Metanephros (tissue), 1 donor: ENCODE results near the gene GFOD1. TPM values are rescaled to one million over a fixed set of nuclear protein-coding genes. Genes with fewer than 3 reads are reported as not detected.

Source experiments
- total RNA-seq: library from RNA; depleted of rRNA; stranded (reverse); fragments of >200 nt; gene quantifications from one replicate; pipeline ENCODE4 v1.2.3, GENCODE V29; 2014

Gene GFOD1, protein sequence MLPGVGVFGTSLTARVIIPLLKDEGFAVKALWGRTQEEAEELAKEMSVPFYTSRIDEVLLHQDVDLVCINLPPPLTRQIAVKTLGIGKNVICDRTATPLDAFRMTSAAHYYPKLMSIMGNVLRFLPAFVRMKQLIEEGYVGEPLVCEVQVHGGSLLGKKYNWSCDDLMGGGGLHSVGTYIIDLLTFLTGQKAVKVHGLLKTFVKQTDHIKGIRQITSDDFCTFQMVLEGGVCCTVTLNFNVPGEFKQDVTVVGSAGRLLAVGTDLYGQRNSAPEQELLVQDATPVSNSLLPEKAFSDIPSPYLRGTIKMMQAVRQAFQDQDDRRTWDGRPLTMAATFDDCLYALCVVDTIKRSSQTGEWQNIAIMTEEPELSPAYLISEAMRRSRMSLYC
- 6.0 TPM for total RNA-seq

DNA sequence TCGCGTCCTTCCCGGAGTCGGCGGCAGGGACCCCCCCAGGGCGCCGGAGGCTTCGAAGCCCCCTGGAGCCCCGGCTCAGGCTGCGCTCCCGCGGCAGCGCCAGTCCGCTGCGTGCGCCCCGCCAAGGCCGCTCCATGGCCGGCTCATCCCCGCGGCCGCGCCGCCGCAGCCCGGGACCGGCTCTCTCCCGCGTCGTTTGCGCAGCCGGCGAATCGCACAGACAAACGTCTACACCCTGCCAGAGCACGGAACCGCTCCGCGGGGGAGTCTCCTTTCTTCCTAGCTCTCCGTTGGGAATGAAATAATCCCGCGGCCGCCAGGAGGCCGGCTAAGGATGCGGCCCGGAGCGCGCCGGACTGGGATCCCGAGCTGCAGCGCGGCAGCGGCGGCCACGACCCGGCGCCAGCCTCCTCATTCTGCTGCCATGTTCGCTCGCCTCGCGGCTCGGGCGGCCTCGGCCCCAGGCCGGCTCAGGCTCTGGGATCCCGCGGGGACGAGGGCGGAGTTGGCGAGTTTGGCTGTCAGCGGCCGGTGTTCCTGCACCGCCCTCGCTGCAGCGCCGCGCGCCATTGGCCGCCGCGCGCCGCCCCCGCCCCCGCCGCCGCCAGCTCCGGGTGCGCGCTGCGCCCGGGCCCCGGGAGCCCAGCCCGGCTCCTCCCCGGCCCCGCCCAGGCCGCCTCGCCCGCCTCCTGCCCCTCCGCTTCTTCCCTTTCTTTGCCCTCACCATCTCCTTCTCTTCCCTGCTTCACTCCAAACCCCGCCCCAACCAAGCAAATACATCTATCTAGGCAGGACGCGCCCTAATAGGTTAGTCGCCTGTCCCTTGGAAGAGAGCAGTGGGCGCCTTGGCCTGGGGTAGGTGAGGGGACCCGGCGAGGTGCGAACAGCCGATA, at the start of gene GFOD1:
Gene GFOD1, minus strand, starts transcription at position 479 of the 893 bp plus-strand sequence. CDS start 710 bp downstream, outside the sequence.

GRCh38 chr6:13328076-13328874, 159.1 kb downstream of the GFOD1 start, which contains the start of gene TBC1D7:
Gene TBC1D7 (minus strand): TSS chr6:13328537. CDS start chr6:13326898, 1,639 bp downstream.

Other genes with a start within 250 kb of the GFOD1 start
- gene TBC1D7, start 159.1 kb downstream of the GFOD1 start, total RNA-seq: 25.5 TPM
- 12.5 TPM for gene SIRT5, start 87.0 kb upstream of the GFOD1 start, total RNA-seq
- 35.2 TPM for gene NOL7, start 127.7 kb upstream of the GFOD1 start, total RNA-seq
- 36.5 TPM for gene RANBP9, start 224.2 kb upstream of the GFOD1 start, total RNA-seq